GM23338 (cell line): Measurements from ENCODE around the gene P4HA3.

Source experiments
- CREB1 ChIP-seq: fragments of 250-450 bp; sonication (Bioruptor Pico); IDR thresholded peaks from 2 replicates; pipeline ENCODE4 v1.5.0; 2020; ENCODE audit warnings: low read depth, mild to moderate bottlenecking, moderate library complexity
- CTCF ChIP-seq, 2 experiments: fragments of 200-600 bp in 1 of 2; sonication (generic) in 1 of 2; conservative IDR thresholded peaks; 2 replicates each; pipeline versions ENCODE4 v1.5.1 to v1.6.1; 2016 to 2017; ENCODE audit warnings: antibody characterized with exemption in 2 of 2, low read depth in 2 of 2, mild to moderate bottlenecking in 2 of 2, moderate library complexity in 1 of 2
- ETS1 ChIP-seq: IDR thresholded peaks from 2 replicates; pipeline ENCODE4 v1.6.1; 2016; ENCODE audit warnings: antibody characterized with exemption
- EZH2 ChIP-seq: fragments of 200-600 bp; sonication (generic); IDR thresholded peaks from one replicate; pipeline ENCODE4 v1.8.0; 2017; ENCODE audit warnings: antibody characterized with exemption, mild to moderate bottlenecking, low read depth; ENCODE audit not compliant: unreplicated experiment
- EZH2phosphoT487 ChIP-seq: fragments of 200-600 bp; sonication (generic); IDR thresholded peaks from one replicate; pipeline ENCODE4 v1.8.1; 2018; ENCODE audit warnings: antibody characterized with exemption; ENCODE audit not compliant: unreplicated experiment
- JUNB ChIP-seq: IDR thresholded peaks from one replicate; pipeline ENCODE4 v1.6.1; 2016; ENCODE audit warnings: antibody characterized with exemption; ENCODE audit not compliant: unreplicated experiment
- NANOG ChIP-seq: IDR thresholded peaks from 2 replicates; pipeline ENCODE4 v1.6.1; 2016; ENCODE audit warnings: antibody characterized with exemption, borderline replicate concordance
- POLR2AphosphoS5 ChIP-seq: IDR thresholded peaks from 2 replicates; pipeline ENCODE4 v1.6.1; 2016; ENCODE audit warnings: antibody characterized with exemption, low read depth
- REST ChIP-seq: IDR thresholded peaks from one replicate; pipeline ENCODE4 v1.6.1; 2018; ENCODE audit warnings: antibody characterized with exemption; ENCODE audit not compliant: unreplicated experiment
- STAT1 ChIP-seq: IDR thresholded peaks from one replicate; pipeline ENCODE4 v1.6.1; 2016; ENCODE audit warnings: antibody characterized with exemption; ENCODE audit not compliant: unreplicated experiment
- ZNF114 ChIP-seq: fragments of 250-450 bp; sonication (Bioruptor Pico); IDR thresholded peaks from 2 replicates; pipeline ENCODE4 v1.5.0; 2020; ENCODE audit warnings: mild to moderate bottlenecking, moderate library complexity
- ZNF331 ChIP-seq: fragments of 250-450 bp; sonication (Bioruptor Pico); IDR thresholded peaks from 2 replicates; pipeline ENCODE4 v1.5.0; 2020; ENCODE audit warnings: low read depth, mild to moderate bottlenecking, moderate library complexity

- no peak for TF ChIP-seq NANOG
- TF ChIP-seq EZH2phosphoT487 = no peak
- no peak for TF ChIP-seq CREB1 (CRISPR knock-in tag)
- no peak for TF ChIP-seq CTCF (conservative IDR thresholded peaks at IDR 0.05; ENCODE audit: low read depth in 2 of 2)
- no peak for TF ChIP-seq EZH2
- no peak for TF ChIP-seq JUNB
- TF ChIP-seq POLR2AphosphoS5 = no peak
- TF ChIP-seq ZNF114 (CRISPR knock-in tag) = no peak
- TF ChIP-seq REST = no peak
- no peak for TF ChIP-seq STAT1
- no peak for TF ChIP-seq ZNF331 (CRISPR knock-in tag)
- TF ChIP-seq ETS1 = no peak
Measured at GRCh38 chr11:74220376-74220775, 91.1 kb downstream of the P4HA3 start.
